ENCODE results near the gene MTRF1.
"Not testable (repeated sequence)": the region's sequence is repeated elsewhere in the genome, so short reads cannot be mapped to it uniquely, and the experiment has no call there.

MTRF1 gene

GRCh38 chr13:41263261-41263971, at the start of gene MTRF1:
Gene MTRF1, minus strand, starts transcription at chr13:41263576. Its CDS starts 2,669 bp downstream, at chr13:41260907.
- DNase-seq, result peak; percentile 75

GRCh38 chr13:41313117-41313516, 49.7 kb upstream of the MTRF1 start:
- DNase-seq, result no peak

- DNase-seq, result no peak
These were observed 48.8 kb upstream of the MTRF1 start for GRCh38 chr13:41312176-41312500.

- peak; percentile 32 for DNase-seq
These were observed 48.2 kb upstream of the MTRF1 start for GRCh38 chr13:41311406-41312175.

GRCh38 chr13:41310963-41311405, 47.6 kb upstream of the MTRF1 start, which contains the start of gene NAA16:
Gene NAA16, plus strand, starts transcription at chr13:41311267. Its CDS starts 262 bp downstream, at chr13:41311529.
- DNase-seq, result peak; percentile 89

GRCh38 chr13:41307884-41308640, 44.7 kb upstream of the MTRF1 start:
- DNase-seq, result no peak

GRCh38 chr13:41306271-41307145, 43.1 kb upstream of the MTRF1 start:
- DNase-seq, result no peak

GRCh38 chr13:41304551-41304950, 41.2 kb upstream of the MTRF1 start:
- DNase-seq, result no peak

- no peak for DNase-seq
These were observed 39.4 kb upstream of the MTRF1 start for GRCh38 chr13:41302743-41303142.

- DNase-seq, result no peak
These were observed 36.1 kb upstream of the MTRF1 start for GRCh38 chr13:41299316-41300094.

- no peak for DNase-seq
These were observed 33.7 kb upstream of the MTRF1 start for GRCh38 chr13:41296879-41297646.

GRCh38 chr13:41295973-41296372, 32.6 kb upstream of the MTRF1 start:
- no peak for DNase-seq

- no peak for DNase-seq
These were observed 31.5 kb upstream of the MTRF1 start for GRCh38 chr13:41294914-41295313.

- DNase-seq, result no peak
These were observed 29.9 kb upstream of the MTRF1 start for GRCh38 chr13:41293272-41293671.

GRCh38 chr13:41291246-41291645, 27.9 kb upstream of the MTRF1 start:
- no peak for DNase-seq

- no peak for DNase-seq
These were observed 26.1 kb upstream of the MTRF1 start for GRCh38 chr13:41289463-41289881.

GRCh38 chr13:41286370-41286769, 23.0 kb upstream of the MTRF1 start:
- DNase-seq, result no peak

- DNase-seq, result no peak
These were observed 21.3 kb upstream of the MTRF1 start for GRCh38 chr13:41284512-41285288.

- no peak for DNase-seq
These were observed 18.8 kb upstream of the MTRF1 start for GRCh38 chr13:41282129-41282571.

- DNase-seq, result not testable (repeated sequence)
These were observed 15.8 kb upstream of the MTRF1 start for GRCh38 chr13:41279156-41279555.
